ENCODE measurements around the gene PTPRN2. TPM values are rescaled to one million over a fixed set of nuclear protein-coding genes. Genes with fewer than 3 reads are reported as not detected.

Gene PTPRN2
- total and polyA plus RNA-seq, 2 donors, result 1.7 to 1.9 TPM

- 88% methylated on average over 14 of the region's 14 CpGs for WGBS
- Histone ChIP-seq H3K4me3 (ENCODE audit: low read length in 2 of 2) (no peak overlapping the region), H3K27ac (ENCODE audit: low read depth in 1 of 2, low read length in 1 of 2) (no peak overlapping the region), H3K36me3 (ENCODE audit: control insufficient read depth in 2 of 2, insufficient read depth in 2 of 2, low read length in 1 of 2) (no peaks in the 10 kb centered on the region), H3K27me3 (ENCODE audit: control insufficient read depth in 2 of 2, insufficient read depth in 1 of 2, low read length in 1 of 2) (no peaks in the 10 kb centered on the region), H3K9me3 (ENCODE audit: control insufficient read depth in 2 of 2, insufficient read depth in 1 of 2, low read length in 1 of 2) (peaks cover 1 to 30% of the 10 kb centered on the region in 2 donors), H3K4me1 (ENCODE audit: control insufficient read depth in 2 of 2, insufficient read depth in 2 of 2, low read length in 2 of 2) (no peaks in the 10 kb centered on the region)
- no peak for DNase-seq (ENCODE audit: low read depth in 6 of 9, low spot score in 9 of 9)
Observed at GRCh38 chr7:158365267-158365666, 222.4 kb downstream of the PTPRN2 start.

- Histone ChIP-seq H3K36me3 (ENCODE audit: control insufficient read depth in 2 of 2, insufficient read depth in 2 of 2, low read length in 1 of 2) (no peaks in the 10 kb centered on the region), H3K27me3 (ENCODE audit: control insufficient read depth in 2 of 2, insufficient read depth in 1 of 2, low read length in 1 of 2) (no peaks in the 10 kb centered on the region), H3K27ac (ENCODE audit: low read depth in 1 of 2, low read length in 1 of 2) (no peak overlapping the region), H3K4me3 (ENCODE audit: low read length in 2 of 2) (no peak overlapping the region), H3K9me3 (ENCODE audit: control insufficient read depth in 2 of 2, insufficient read depth in 1 of 2, low read length in 1 of 2) (peaks cover 1 to 30% of the 10 kb centered on the region in 2 donors), H3K4me1 (ENCODE audit: control insufficient read depth in 2 of 2, insufficient read depth in 2 of 2, low read length in 2 of 2) (no peaks in the 10 kb centered on the region)
- WGBS, result 91% methylated on average over 8 of the region's 8 CpGs
- no peak for DNase-seq (ENCODE audit: low read depth in 6 of 9, low spot score in 9 of 9)
Observed at GRCh38 chr7:158364451-158364850, 223.2 kb downstream of the PTPRN2 start.

- 86% methylated on average over 40 of the region's 40 CpGs for WGBS
- Histone ChIP-seq H3K9me3 (ENCODE audit: control insufficient read depth in 2 of 2, insufficient read depth in 1 of 2, low read length in 1 of 2) (peaks cover 1 to 34% of the 10 kb centered on the region in 2 donors), H3K4me1 (ENCODE audit: control insufficient read depth in 2 of 2, insufficient read depth in 2 of 2, low read length in 2 of 2) (no peaks in the 10 kb centered on the region), H3K27ac (ENCODE audit: low read depth in 1 of 2, low read length in 1 of 2) (no peak overlapping the region), H3K36me3 (ENCODE audit: control insufficient read depth in 2 of 2, insufficient read depth in 2 of 2, low read length in 1 of 2) (no peaks in the 10 kb centered on the region), H3K27me3 (ENCODE audit: control insufficient read depth in 2 of 2, insufficient read depth in 1 of 2, low read length in 1 of 2) (no peaks in the 10 kb centered on the region), H3K4me3 (ENCODE audit: low read length in 2 of 2) (no peak overlapping the region)
- DNase-seq (ENCODE audit: low read depth in 6 of 9, low spot score in 9 of 9), result no peak
Observed at GRCh38 chr7:158362912-158363905, 224.4 kb downstream of the PTPRN2 start.

- DNase-seq (ENCODE audit: low read depth in 6 of 9, low spot score in 9 of 9), result no peak
- Histone ChIP-seq H3K9me3 (ENCODE audit: control insufficient read depth in 2 of 2, insufficient read depth in 1 of 2, low read length in 1 of 2) (peaks cover 1 to 40% of the 10 kb centered on the region in 2 donors), H3K4me1 (ENCODE audit: control insufficient read depth in 2 of 2, insufficient read depth in 2 of 2, low read length in 2 of 2) (no peaks in the 10 kb centered on the region), H3K27ac (ENCODE audit: low read depth in 1 of 2, low read length in 1 of 2) (no peak overlapping the region), H3K27me3 (ENCODE audit: control insufficient read depth in 2 of 2, insufficient read depth in 1 of 2, low read length in 1 of 2) (no peaks in the 10 kb centered on the region), H3K4me3 (ENCODE audit: low read length in 2 of 2) (no peak overlapping the region), H3K36me3 (ENCODE audit: control insufficient read depth in 2 of 2, insufficient read depth in 2 of 2, low read length in 1 of 2) (no peaks in the 10 kb centered on the region)
- WGBS, result 89% methylated on average over 8 of the region's 8 CpGs
Observed at GRCh38 chr7:158362001-158362400, 225.6 kb downstream of the PTPRN2 start.

- Histone ChIP-seq H3K27ac (ENCODE audit: low read depth in 1 of 2, low read length in 1 of 2) (no peak overlapping the region), H3K9me3 (ENCODE audit: control insufficient read depth in 2 of 2, insufficient read depth in 1 of 2, low read length in 1 of 2) (peaks cover 1 to 36% of the 10 kb centered on the region in 2 donors), H3K4me3 (ENCODE audit: low read length in 2 of 2) (no peak overlapping the region), H3K27me3 (ENCODE audit: control insufficient read depth in 2 of 2, insufficient read depth in 1 of 2, low read length in 1 of 2) (no peaks in the 10 kb centered on the region), H3K36me3 (ENCODE audit: control insufficient read depth in 2 of 2, insufficient read depth in 2 of 2, low read length in 1 of 2) (no peaks in the 10 kb centered on the region), H3K4me1 (ENCODE audit: control insufficient read depth in 2 of 2, insufficient read depth in 2 of 2, low read length in 2 of 2) (no peaks in the 10 kb centered on the region)
- DNase-seq (ENCODE audit: low read depth in 6 of 9, low spot score in 9 of 9), result no peak
- 86% methylated on average over 7 of the region's 8 CpGs for WGBS
Observed at GRCh38 chr7:158361326-158361946, 226.2 kb downstream of the PTPRN2 start.

- DNase-seq (ENCODE audit: low read depth in 6 of 9, low spot score in 9 of 9), result no peak
- Histone ChIP-seq H3K4me1 (ENCODE audit: control insufficient read depth in 2 of 2, insufficient read depth in 2 of 2, low read length in 2 of 2) (no peaks in the 10 kb centered on the region), H3K4me3 (ENCODE audit: low read length in 2 of 2) (no peak overlapping the region), H3K9me3 (ENCODE audit: control insufficient read depth in 2 of 2, insufficient read depth in 1 of 2, low read length in 1 of 2) (peaks cover 1 to 25% of the 10 kb centered on the region in 2 donors), H3K27me3 (ENCODE audit: control insufficient read depth in 2 of 2, insufficient read depth in 1 of 2, low read length in 1 of 2) (no peaks in the 10 kb centered on the region), H3K36me3 (ENCODE audit: control insufficient read depth in 2 of 2, insufficient read depth in 2 of 2, low read length in 1 of 2) (no peaks in the 10 kb centered on the region), H3K27ac (ENCODE audit: low read depth in 1 of 2, low read length in 1 of 2) (no peak overlapping the region)
- WGBS, result 91% methylated on average over 16 of the region's 16 CpGs
Observed at GRCh38 chr7:158358926-158359645, 228.5 kb downstream of the PTPRN2 start.

- Histone ChIP-seq H3K27ac (ENCODE audit: low read depth in 1 of 2, low read length in 1 of 2) (no peak overlapping the region), H3K27me3 (ENCODE audit: control insufficient read depth in 2 of 2, insufficient read depth in 1 of 2, low read length in 1 of 2) (no peaks in the 10 kb centered on the region), H3K36me3 (ENCODE audit: control insufficient read depth in 2 of 2, insufficient read depth in 2 of 2, low read length in 1 of 2) (no peaks in the 10 kb centered on the region), H3K9me3 (ENCODE audit: control insufficient read depth in 2 of 2, insufficient read depth in 1 of 2, low read length in 1 of 2) (peaks cover 1 to 31% of the 10 kb centered on the region in 2 donors), H3K4me1 (ENCODE audit: control insufficient read depth in 2 of 2, insufficient read depth in 2 of 2, low read length in 2 of 2) (no peaks in the 10 kb centered on the region), H3K4me3 (ENCODE audit: low read length in 2 of 2) (no peak overlapping the region)
- DNase-seq (ENCODE audit: low read depth in 6 of 9, low spot score in 9 of 9), result no peak
- WGBS, result 94% methylated on average over 26 of the region's 26 CpGs
Observed at GRCh38 chr7:158357898-158358821, 229.5 kb downstream of the PTPRN2 start.

GRCh38 chr7:158357106-158357897 lies 230.3 kb downstream of the PTPRN2 start:
- Histone ChIP-seq H3K27me3 (ENCODE audit: control insufficient read depth in 2 of 2, insufficient read depth in 1 of 2, low read length in 1 of 2) (no peaks in the 10 kb centered on the region), H3K9me3 (ENCODE audit: control insufficient read depth in 2 of 2, insufficient read depth in 1 of 2, low read length in 1 of 2) (peaks cover 1 to 33% of the 10 kb centered on the region in 2 donors), H3K4me1 (ENCODE audit: control insufficient read depth in 2 of 2, insufficient read depth in 2 of 2, low read length in 2 of 2) (no peaks in the 10 kb centered on the region), H3K4me3 (ENCODE audit: low read length in 2 of 2) (no peak overlapping the region), H3K36me3 (ENCODE audit: control insufficient read depth in 2 of 2, insufficient read depth in 2 of 2, low read length in 1 of 2) (no peaks in the 10 kb centered on the region), H3K27ac (ENCODE audit: low read depth in 1 of 2, low read length in 1 of 2) (no peak overlapping the region)
- DNase-seq (ENCODE audit: low read depth in 6 of 9, low spot score in 9 of 9), result no peak
- WGBS, result 93% methylated on average over 30 of the region's 30 CpGs

Data from thymus (tissue), 11 donors.